Panc1 (cell line): Measurements from ENCODE around the gene RASSF5.

ENCODE experiments used
- POLR2AphosphoS5 ChIP-seq: IDR thresholded peaks from 2 replicates; pipeline ENCODE4 v1.6.1; 2012; ENCODE audit warnings: mild to moderate bottlenecking, low read depth, low read length, moderate library complexity
- TF ChIP-seq, protein P1 (sequence below): fragments of 450-650 bp; IDR thresholded peaks from 2 replicates; pipeline ENCODE4 v1.5.1; 2017; ENCODE audit warnings: mild to moderate bottlenecking

DNA sequence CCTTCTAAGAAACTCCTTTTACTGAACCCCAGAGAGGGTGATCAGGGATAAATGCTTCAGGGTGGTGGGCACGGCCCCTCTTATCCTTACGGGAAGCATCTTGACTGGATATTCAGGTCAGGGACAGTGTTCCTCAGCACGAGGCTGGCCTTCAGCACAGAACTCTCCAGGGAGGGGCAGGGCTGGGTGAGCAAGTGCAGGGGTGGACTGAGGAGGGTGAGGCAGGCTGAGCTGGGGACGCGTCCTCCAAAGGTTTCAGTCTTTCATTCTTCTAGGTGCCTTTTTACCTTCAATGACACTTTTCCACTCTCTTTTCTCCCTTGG is 52.3 kb downstream of the RASSF5 start:
- TF ChIP-seq, protein P1, sequence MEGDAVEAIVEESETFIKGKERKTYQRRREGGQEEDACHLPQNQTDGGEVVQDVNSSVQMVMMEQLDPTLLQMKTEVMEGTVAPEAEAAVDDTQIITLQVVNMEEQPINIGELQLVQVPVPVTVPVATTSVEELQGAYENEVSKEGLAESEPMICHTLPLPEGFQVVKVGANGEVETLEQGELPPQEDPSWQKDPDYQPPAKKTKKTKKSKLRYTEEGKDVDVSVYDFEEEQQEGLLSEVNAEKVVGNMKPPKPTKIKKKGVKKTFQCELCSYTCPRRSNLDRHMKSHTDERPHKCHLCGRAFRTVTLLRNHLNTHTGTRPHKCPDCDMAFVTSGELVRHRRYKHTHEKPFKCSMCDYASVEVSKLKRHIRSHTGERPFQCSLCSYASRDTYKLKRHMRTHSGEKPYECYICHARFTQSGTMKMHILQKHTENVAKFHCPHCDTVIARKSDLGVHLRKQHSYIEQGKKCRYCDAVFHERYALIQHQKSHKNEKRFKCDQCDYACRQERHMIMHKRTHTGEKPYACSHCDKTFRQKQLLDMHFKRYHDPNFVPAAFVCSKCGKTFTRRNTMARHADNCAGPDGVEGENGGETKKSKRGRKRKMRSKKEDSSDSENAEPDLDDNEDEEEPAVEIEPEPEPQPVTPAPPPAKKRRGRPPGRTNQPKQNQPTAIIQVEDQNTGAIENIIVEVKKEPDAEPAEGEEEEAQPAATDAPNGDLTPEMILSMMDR: no peak
- no peak for TF ChIP-seq POLR2AphosphoS5
